ENCODE measurements around the gene MAGI1. TPM values are rescaled to one million over a fixed set of nuclear protein-coding genes. Genes with fewer than 3 reads are reported as not detected.

The MAGI1 gene
- total and polyA plus RNA-seq, 2 donors (not counting 1 experiment from before 2014, with no cell fraction given) = 0.10 to 0.22 TPM

- Histone ChIP-seq H3K27ac (ENCODE audit: low read length in 2 of 2) (no peak overlapping the region), H3K4me3 (ENCODE audit: control extremely low read depth in 1 of 5, extremely low read depth in 1 of 5, insufficient read depth in 1 of 5, low read depth in 2 of 5, low read length in 4 of 5) (no peak overlapping the region), H3K79me2 (ENCODE audit: control insufficient read depth, insufficient read depth, low read length) (no peaks in the 10 kb centered on the region), H3K9ac (ENCODE audit: low read length) (no peak overlapping the region), H3K9me3 (ENCODE audit: control extremely low read depth in 1 of 3, control insufficient read depth in 2 of 3, insufficient read depth in 1 of 3, low read length in 2 of 3) (no peaks in the 10 kb centered on the region), H3K36me3 (replicated peaks in 1 of 2; ENCODE audit: control extremely low read depth in 1 of 2, control insufficient read depth in 1 of 2, extremely low read depth in 1 of 2, insufficient read depth in 2 of 2, low read length in 1 of 2) (no peaks in the 10 kb centered on the region), H4K20me1 (ENCODE audit: control insufficient read depth, insufficient read depth, low read length, poor library complexity, severe bottlenecking) (no peaks in the 10 kb centered on the region), H3K4me2 (replicated peaks; ENCODE audit: low read depth, low read length, poor library complexity, severe bottlenecking) (no peak overlapping the region), H3K27me3 (replicated peaks in 1 of 4; ENCODE audit: control extremely low read depth in 1 of 4, control insufficient read depth in 3 of 4, insufficient read depth in 4 of 4, low read length in 3 of 4) (no peaks in the 10 kb centered on the region), H2AFZ (ENCODE audit: insufficient read depth, low read depth, low read length, poor library complexity, severe bottlenecking) (no peak overlapping the region), H3K4me1 (ENCODE audit: control insufficient read depth in 2 of 2, insufficient read depth in 2 of 2, low read length in 2 of 2) (no peaks in the 10 kb centered on the region)
- Mint-ChIP-seq H3K27ac (no peak overlapping the region), H3K9me3 (ENCODE audit: insufficient read depth) (no peaks in the 10 kb centered on the region), H3K27me3 (no peaks in the 10 kb centered on the region), H3K4me3 (no peak overlapping the region), H3K4me1 (no peaks in the 10 kb centered on the region)
- ATAC-seq (ENCODE audit: low read depth) = no peak
- no peak for DNase-seq
- WGBS (ENCODE audit: insufficient coverage) = 100% methylated on average over 1 of the region's 2 CpGs
- ChIA-PET CTCF (no interaction called here), POLR2A (no interaction called here)
- intact Hi-C loops (cut with micrococcal nuclease) = no loop called here
- TF ChIP-seq EZH2 (IDR thresholded peaks at IDR 0.05; ENCODE audit: borderline replicate concordance, insufficient read depth, low read depth, low read length, poor library complexity, severe bottlenecking) = no peak
- TF ChIP-seq CTCF (IDR thresholded peaks at IDR 0.05) = no peak
Measured at GRCh38 chr3:65745306-65745705, 293.4 kb downstream of the MAGI1 start.

GRCh38 chr3:65742914-65743313 lies 295.8 kb downstream of the MAGI1 start:
- no peaks in the 10 kb centered on the region for H3K36me3 ChIP-seq (replicated peaks in 1 of 2; ENCODE audit: control extremely low read depth in 1 of 2, control insufficient read depth in 1 of 2, extremely low read depth in 1 of 2, insufficient read depth in 2 of 2, low read length in 1 of 2)
- no peak overlapping the region for H3K27ac Mint-ChIP-seq
- no peak overlapping the region for H3K4me2 ChIP-seq (replicated peaks; ENCODE audit: low read depth, low read length, poor library complexity, severe bottlenecking)
- no peaks in the 10 kb centered on the region for H4K20me1 ChIP-seq (ENCODE audit: control insufficient read depth, insufficient read depth, low read length, poor library complexity, severe bottlenecking)
- H3K4me1 ChIP-seq (ENCODE audit: control insufficient read depth in 2 of 2, insufficient read depth in 2 of 2, low read length in 2 of 2) = no peaks in the 10 kb centered on the region
- H3K9ac ChIP-seq (ENCODE audit: low read length) = no peak overlapping the region
- no peaks in the 10 kb centered on the region for H3K79me2 ChIP-seq (ENCODE audit: control insufficient read depth, insufficient read depth, low read length)
- H3K9me3 Mint-ChIP-seq (ENCODE audit: insufficient read depth) = no peaks in the 10 kb centered on the region
- H3K4me1 Mint-ChIP-seq = no peaks in the 10 kb centered on the region
- no peak for DNase-seq
- no peak for TF ChIP-seq CTCF (IDR thresholded peaks at IDR 0.05)
- TF ChIP-seq EZH2 (IDR thresholded peaks at IDR 0.05; ENCODE audit: borderline replicate concordance, insufficient read depth, low read depth, low read length, poor library complexity, severe bottlenecking) = no peak
- no CpG with 5 or more reads among the region's 1 CpG for WGBS (ENCODE audit: insufficient coverage)
- CTCF ChIA-PET = no interaction called here
- no peaks in the 10 kb centered on the region for H3K27me3 Mint-ChIP-seq
- no peak overlapping the region for H3K4me3 ChIP-seq (ENCODE audit: control extremely low read depth in 1 of 5, extremely low read depth in 1 of 5, insufficient read depth in 1 of 5, low read depth in 2 of 5, low read length in 4 of 5)
- no peak for ATAC-seq (ENCODE audit: low read depth)
- no peak overlapping the region for H3K4me3 Mint-ChIP-seq
- no peaks in the 10 kb centered on the region for H3K27me3 ChIP-seq (replicated peaks in 1 of 4; ENCODE audit: control extremely low read depth in 1 of 4, control insufficient read depth in 3 of 4, insufficient read depth in 4 of 4, low read length in 3 of 4)
- H2AFZ ChIP-seq (ENCODE audit: insufficient read depth, low read depth, low read length, poor library complexity, severe bottlenecking) = no peak overlapping the region
- H3K9me3 ChIP-seq (ENCODE audit: control extremely low read depth in 1 of 3, control insufficient read depth in 2 of 3, insufficient read depth in 1 of 3, low read length in 2 of 3) = no peaks in the 10 kb centered on the region
- intact Hi-C loops (cut with micrococcal nuclease) = no loop called here
- H3K27ac ChIP-seq (ENCODE audit: low read length in 2 of 2) = no peak overlapping the region
- POLR2A ChIA-PET = no interaction called here
